Loucy (cell line): Measurements from ENCODE around the gene CDC42EP3.

Source experiments
- H2AFZ ChIP-seq: fragments of 200-600 bp; sonication (generic); 2 replicates; pipeline ENCODE4 v1.6.0; 2016; ENCODE audit warnings: antibody characterized with exemption, mild to moderate bottlenecking, low read length, moderate library complexity
- H3F3A ChIP-seq: fragments of 200-600 bp; 2 replicates; pipeline ENCODE4 v1.6.0; 2016; ENCODE audit warnings: antibody characterized with exemption, low read depth, mild to moderate bottlenecking
- H3K27me3 ChIP-seq: fragments of 200-600 bp; sonication (generic); 2 replicates; pipeline ENCODE4 v1.6.1; 2014; ENCODE audit warnings: low read length, mild to moderate bottlenecking; ENCODE audit not compliant: insufficient read depth, poor library complexity, severe bottlenecking
- H3K36me3 ChIP-seq: fragments of 200-600 bp; sonication (generic); 2 replicates; pipeline ENCODE4 v1.6.1; 2016; ENCODE audit warnings: low read length; ENCODE audit not compliant: insufficient read depth
- H3K4me1 ChIP-seq: fragments of 200-600 bp; sonication (generic); 2 replicates; pipeline ENCODE4 v1.5.1; 2014; ENCODE audit warnings: low read length, mild to moderate bottlenecking; ENCODE audit not compliant: insufficient read depth, poor library complexity, severe bottlenecking
- H3K4me2 ChIP-seq: fragments of 200-600 bp; sonication (generic); 2 replicates; pipeline ENCODE4 v1.6.0; 2014; ENCODE audit warnings: antibody characterized with exemption, low read length, low read depth, mild to moderate bottlenecking; ENCODE audit not compliant: poor library complexity, severe bottlenecking
- H3K4me3 ChIP-seq: fragments of 200-600 bp; sonication (generic); 2 replicates; pipeline ENCODE4 v1.5.1; 2014; ENCODE audit warnings: low read length, mild to moderate bottlenecking, mixed read lengths; ENCODE audit not compliant: poor library complexity, severe bottlenecking
- H3K79me2 ChIP-seq: fragments of 200-600 bp; sonication (generic); 2 replicates; pipeline ENCODE4 v1.6.1; 2014; ENCODE audit warnings: low read length; ENCODE audit not compliant: insufficient read depth
- H3K9ac ChIP-seq: fragments of 200-600 bp; sonication (generic); 2 replicates; pipeline ENCODE4 v1.6.0; 2014; ENCODE audit warnings: mild to moderate bottlenecking, low read depth, low read length, moderate library complexity; ENCODE audit not compliant: poor library complexity, severe bottlenecking
- H3K9me2 ChIP-seq: fragments of 200-600 bp; sonication (generic); replicated peaks from 2 replicates; pipeline ENCODE4 v1.6.1; 2016; ENCODE audit warnings: low read depth, low read length, mixed read lengths
- H3K9me3 ChIP-seq: fragments of 200-600 bp; sonication (generic); 2 replicates; pipeline ENCODE4 v1.6.1; 2014; ENCODE audit warnings: mild to moderate bottlenecking, antibody characterized with exemption, low read length, low read depth; ENCODE audit not compliant: insufficient read depth
- H4K20me1 ChIP-seq: fragments of 200-600 bp; sonication (generic); 2 replicates; pipeline ENCODE4 v1.6.0; 2014; ENCODE audit warnings: antibody characterized with exemption, low read length, mild to moderate bottlenecking; ENCODE audit not compliant: insufficient read depth, poor library complexity, severe bottlenecking
- CTCF ChIP-seq: fragments of 200-600 bp; sonication (generic); conservative IDR thresholded peaks from 2 replicates; pipeline ENCODE4 v1.5.1; 2014; ENCODE audit warnings: mild to moderate bottlenecking, antibody characterized with exemption, low read length
- EZH2phosphoT487 ChIP-seq: fragments of 200-600 bp; IDR thresholded peaks from 2 replicates; pipeline ENCODE4 v1.6.1; 2018; ENCODE audit warnings: antibody characterized with exemption, mild to moderate bottlenecking, moderate library complexity, borderline replicate concordance

The CDC42EP3 gene

GRCh38 chr2:37612382-37612781, 59.1 kb downstream of the CDC42EP3 start:
- no peaks in the 10 kb centered on the region for H3F3A ChIP-seq

GRCh38 chr2:37610638-37611289, 60.7 kb downstream of the CDC42EP3 start:
- Histone ChIP-seq H3K4me2 (no peak overlapping the region), H3K27me3 (no peaks in the 10 kb centered on the region), H3K4me3 (no peak overlapping the region), H3K36me3 (no peaks in the 10 kb centered on the region), H4K20me1 (no peaks in the 10 kb centered on the region), H3K9me3 (no peaks in the 10 kb centered on the region), H3F3A (no peaks in the 10 kb centered on the region), H3K79me2 (no peaks in the 10 kb centered on the region), H3K4me1 (peaks cover 16% of the 10 kb centered on the region), H3K9ac (no peak overlapping the region), H2AFZ (no peak overlapping the region), H3K9me2 (no peaks in the 10 kb centered on the region)
- TF ChIP-seq EZH2phosphoT487 (no peak), CTCF (no peak)

More at GRCh38 chr2:37612382-37612781, 59.1 kb downstream of the CDC42EP3 start:
- Histone ChIP-seq H3K9ac (no peak overlapping the region), H3K36me3 (no peaks in the 10 kb centered on the region), H3K4me1 (peaks cover 31% of the 10 kb centered on the region), H3K79me2 (no peaks in the 10 kb centered on the region), H3K4me2 (no peak overlapping the region), H3K27me3 (no peaks in the 10 kb centered on the region), H2AFZ (no peak overlapping the region), H3K4me3 (no peak overlapping the region), H3K9me2 (no peaks in the 10 kb centered on the region), H4K20me1 (no peaks in the 10 kb centered on the region), H3K9me3 (no peaks in the 10 kb centered on the region)
- TF ChIP-seq EZH2phosphoT487 (no peak), CTCF (no peak)

DNA sequence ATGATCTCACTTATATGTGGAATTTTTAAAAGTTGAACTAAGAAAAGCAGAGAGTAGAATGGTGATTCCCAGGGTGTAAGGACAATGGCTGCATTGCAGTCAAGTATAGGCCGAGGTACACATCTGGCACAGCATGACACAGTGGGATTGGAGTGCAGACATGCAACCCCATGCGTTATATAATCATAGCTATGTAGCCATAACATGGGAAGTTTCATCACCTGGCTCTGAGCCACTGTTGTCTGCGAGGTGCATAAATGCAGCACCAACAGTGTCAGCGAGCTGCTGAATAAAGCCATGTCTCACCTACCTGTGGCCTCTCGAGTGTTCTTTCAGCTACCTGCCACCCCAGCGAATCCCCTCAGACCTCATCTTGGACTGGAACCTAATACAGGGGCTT, 61.7 kb downstream of the CDC42EP3 start:
- H3K4me2 ChIP-seq: no peak overlapping the region
- H3K9me3 ChIP-seq: no peaks in the 10 kb centered on the region
- no peak overlapping the region for H3K4me3 ChIP-seq
- H2AFZ ChIP-seq: no peak overlapping the region
- no peaks in the 10 kb centered on the region for H3K79me2 ChIP-seq
- no peaks in the 10 kb centered on the region for H3K9me2 ChIP-seq
- H4K20me1 ChIP-seq: no peaks in the 10 kb centered on the region
- no peak overlapping the region for H3K9ac ChIP-seq
- no peaks in the 10 kb centered on the region for H3F3A ChIP-seq
- H3K36me3 ChIP-seq: no peaks in the 10 kb centered on the region
- TF ChIP-seq CTCF: no peak
- peaks cover 11% of the 10 kb centered on the region for H3K4me1 ChIP-seq
- no peaks in the 10 kb centered on the region for H3K27me3 ChIP-seq
